ENCODE measurements around the gene PRAMEF20.

Gene PRAMEF20

DNA sequence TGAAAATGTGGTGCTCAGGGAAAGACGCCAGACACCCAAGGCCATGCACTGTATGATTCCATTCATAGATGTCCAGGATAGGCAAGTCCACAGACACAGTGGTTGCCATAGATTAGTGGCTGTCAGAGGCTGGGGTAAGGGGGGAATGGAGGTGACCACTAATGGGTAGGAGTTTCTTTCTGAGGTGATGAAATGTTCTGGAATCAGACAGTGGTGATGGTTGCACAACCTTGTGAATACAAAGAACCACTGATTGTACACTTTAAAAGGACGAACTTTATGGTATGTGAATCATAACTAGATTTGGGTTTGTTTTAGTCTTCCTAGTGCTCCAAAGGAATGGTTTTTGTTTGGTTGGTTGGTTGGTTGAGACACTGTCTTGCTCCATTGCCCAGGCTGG lies 51.7 kb downstream of the PRAMEF20 start:
- DNase-seq (ENCODE audit: low read depth in 1 of 2, low spot score in 1 of 2) = no peak

DNA sequence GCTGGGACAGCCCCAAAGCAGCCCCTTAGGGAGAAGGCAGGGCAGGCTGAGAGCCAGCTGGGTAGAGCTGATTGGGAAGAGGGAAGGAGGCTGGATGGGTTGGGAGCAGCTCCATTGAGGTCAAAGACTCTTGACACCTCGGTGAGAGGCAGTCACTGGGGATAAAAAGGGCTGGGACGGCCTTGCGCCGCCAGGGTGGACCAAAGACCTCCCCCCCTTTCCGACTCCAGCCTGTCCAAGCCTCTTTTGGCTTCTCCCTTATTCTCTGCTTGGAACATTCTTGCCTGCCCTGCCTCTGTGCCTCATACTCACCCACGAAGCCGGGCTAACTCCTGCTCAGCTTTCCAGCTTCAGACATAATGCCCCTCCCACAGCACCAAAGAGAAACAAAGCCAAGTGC lies 52.4 kb downstream of the PRAMEF20 start:
- no peak for DNase-seq (ENCODE audit: low read depth in 1 of 2, low spot score in 1 of 2)

DNA sequence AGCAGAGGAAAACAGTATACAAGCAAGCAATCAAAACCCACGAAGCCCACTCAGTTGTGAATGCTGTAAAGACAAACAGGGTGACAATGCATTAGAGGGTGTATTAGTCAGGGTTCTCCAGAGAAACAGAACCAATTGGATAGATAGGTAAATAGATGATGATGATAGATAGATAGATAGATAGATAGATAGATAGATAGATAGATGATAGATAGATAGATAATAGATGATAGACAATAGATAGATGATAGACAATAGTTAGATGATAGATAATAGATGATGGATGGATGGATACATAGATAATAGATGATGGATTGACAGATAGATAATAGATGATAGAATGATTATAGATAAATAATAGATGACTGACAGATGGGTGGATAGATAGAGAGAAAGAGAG lies 55.3 kb downstream of the PRAMEF20 start:
- no peak for DNase-seq (ENCODE audit: low read depth in 1 of 2, low spot score in 1 of 2)

DNA sequence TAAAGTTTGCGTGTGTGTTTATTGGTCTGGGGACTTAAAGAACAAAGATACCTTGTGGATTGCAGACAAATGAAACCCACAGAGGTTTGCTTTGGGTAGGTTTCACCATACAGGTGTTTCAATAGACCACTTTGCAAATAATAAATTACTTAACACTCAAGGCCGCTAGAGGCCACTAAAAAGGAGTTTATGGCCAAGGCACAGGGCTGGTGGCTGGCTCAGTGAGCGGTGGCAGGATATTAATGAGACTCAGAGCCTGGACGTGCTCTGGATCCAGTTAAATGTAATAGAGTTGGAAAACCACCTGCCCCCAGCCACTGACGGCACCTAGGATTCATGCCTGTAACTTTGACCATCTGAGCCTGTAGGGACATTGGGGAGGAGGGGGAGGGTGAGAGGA lies 59.1 kb downstream of the PRAMEF20 start:
- DNase-seq (ENCODE audit: low read depth in 1 of 2, low spot score in 1 of 2) = no peak

Measured in activated T-helper 1 cell treated with anti-CD3 and anti-CD28 coated beads, Interleukin-2, amount 50 U/mL, for 16 hours (primary cell).